CD14-positive monocyte (primary cell): Measurements from ENCODE around the gene TTYH1. TPM values are rescaled to one million over a fixed set of nuclear protein-coding genes. Genes with fewer than 3 reads are reported as not detected.

Experiments
- DNase-seq, 3 donors: peaks; one replicate each; pipeline ENCODE4 v3.0.0-alpha.2; 2011 to 2022
- H2AFZ ChIP-seq: 2 replicates; pipeline ENCODE4 v1.6.0; 2012; ENCODE audit warnings: mild to moderate bottlenecking, low read depth, low read length, inconsistent platforms; ENCODE audit not compliant: insufficient read depth, poor library complexity, severe bottlenecking
- H3K27ac ChIP-seq, 2 donors: 1 replicate in 1 of 2; 2 replicates in 1 of 2; pipeline ENCODE4 v1.5.1; 2012 to 2013; ENCODE audit warnings: low read length in 2 of 2, control low read depth in 1 of 2, inconsistent platforms in 1 of 2, low read depth in 1 of 2, mild to moderate bottlenecking in 1 of 2
- H3K27me3 ChIP-seq, 2 donors: one replicate each; pipeline versions ENCODE4 v1.6.0 to v1.6.1; 2011 to 2013; ENCODE audit warnings: low read length in 2 of 2; ENCODE audit not compliant: control insufficient read depth in 2 of 2, insufficient read depth in 2 of 2
- H3K36me3 ChIP-seq, 2 donors: replicated peaks in 1 of 2; 1 replicate in 1 of 2; 2 replicates in 1 of 2; pipeline versions ENCODE4 v1.5.1 to v1.6.1; 2012 to 2013; ENCODE audit warnings: low read length in 2 of 2, control low read depth in 1 of 2, inconsistent platforms in 1 of 2, mild to moderate bottlenecking in 1 of 2; ENCODE audit not compliant: insufficient read depth in 2 of 2, control insufficient read depth in 1 of 2
- H3K4me1 ChIP-seq, 2 donors: 1 replicate in 1 of 2; 2 replicates in 1 of 2; pipeline versions ENCODE4 v1.5.1 to v1.6.1; 2012 to 2013; ENCODE audit warnings: low read length in 2 of 2, control low read depth in 1 of 2, inconsistent platforms in 1 of 2, mild to moderate bottlenecking in 1 of 2, moderate library complexity in 1 of 2; ENCODE audit not compliant: insufficient read depth in 2 of 2, control insufficient read depth in 1 of 2
- H3K4me2 ChIP-seq: replicated peaks from 2 replicates; pipeline ENCODE3; 2012; ENCODE audit warnings: low read length, moderate library complexity, mild to moderate bottlenecking; ENCODE audit not compliant: poor library complexity, severe bottlenecking; ENCODE audit errors: extremely low read depth
- H3K4me3 ChIP-seq, 3 experiments: fragments of 200-600 bp in 1 of 3; sonication (generic) in 1 of 3; replicated peaks in 1 of 3; 1 replicate in 2 of 3; 2 replicates in 1 of 3; pipeline ENCODE4 v1.5.1; 2011 to 2013; ENCODE audit warnings: low read length in 3 of 3, mild to moderate bottlenecking in 3 of 3, control low read depth in 2 of 3, low read depth in 2 of 3, inconsistent platforms in 1 of 3, moderate library complexity in 1 of 3
- H3K79me2 ChIP-seq: 2 replicates; pipeline ENCODE4 v1.6.0; 2012; ENCODE audit warnings: mild to moderate bottlenecking, control low read depth, inconsistent platforms, low read length, moderate library complexity; ENCODE audit not compliant: insufficient read depth
- H3K9ac ChIP-seq: 2 replicates; pipeline ENCODE4 v1.6.0; 2017; ENCODE audit warnings: low read length, mild to moderate bottlenecking; ENCODE audit not compliant: insufficient read depth, poor library complexity, severe bottlenecking
- H3K9me3 ChIP-seq, 2 donors: replicated peaks in 1 of 2; 1 replicate in 1 of 2; 2 replicates in 1 of 2; pipeline versions ENCODE4 v1.5.1 to v1.6.1; 2012 to 2013; ENCODE audit warnings: low read length in 2 of 2, control low read depth in 1 of 2; ENCODE audit not compliant: control insufficient read depth in 1 of 2, insufficient read depth in 1 of 2
- H4K20me1 ChIP-seq: 2 replicates; pipeline ENCODE4 v1.6.0; 2012; ENCODE audit warnings: mild to moderate bottlenecking, low read length, control low read depth, moderate library complexity; ENCODE audit not compliant: insufficient read depth
- H3K27ac Mint-ChIP-seq, 7 donors: one replicate each; pipeline ENCODE4 v1.8.0; 2020; ENCODE audit warnings: mild to moderate bottlenecking in 7 of 7, mixed read lengths in 7 of 7, moderate library complexity in 6 of 7, inconsistent platforms in 2 of 7
- H3K27me3 Mint-ChIP-seq, 3 donors: one replicate each; pipeline ENCODE4 v1.8.0; 2021 to 2022; ENCODE audit warnings: low read depth in 3 of 3, mild to moderate bottlenecking in 3 of 3, mixed read lengths in 3 of 3, moderate library complexity in 3 of 3, inconsistent platforms in 1 of 3
- H3K36me3 Mint-ChIP-seq, 2 donors: one replicate each; pipeline ENCODE4 v1.8.0; 2020; ENCODE audit warnings: mixed read lengths in 2 of 2, inconsistent platforms in 1 of 2, mild to moderate bottlenecking in 1 of 2
- H3K4me1 Mint-ChIP-seq: one replicate; pipeline ENCODE4 v1.8.0; 2020; ENCODE audit warnings: mild to moderate bottlenecking, mixed read lengths
- H3K4me3 Mint-ChIP-seq, 2 donors: one replicate each; pipeline ENCODE4 v1.8.0; 2020; ENCODE audit warnings: mild to moderate bottlenecking in 2 of 2, mixed read lengths in 2 of 2, moderate library complexity in 1 of 2
- H3K9me3 Mint-ChIP-seq, 7 donors: one replicate each; pipeline ENCODE4 v1.8.0; 2020 to 2022; ENCODE audit warnings: mixed read lengths in 7 of 7, mild to moderate bottlenecking in 6 of 7, moderate library complexity in 6 of 7, inconsistent platforms in 2 of 7
- WGBS: methylation state at CpG from one replicate; pipeline ENCODE4 v1.1.5; 2013; ENCODE audit warnings: missing lambda C conversion rate; ENCODE audit not compliant: insufficient coverage; 5-methylcytosine and 5-hydroxymethylcytosine counted together
- intact Hi-C, 2 donors: fragments of 100-400 bp; cut with micrococcal nuclease; formaldehyde crosslinking; loops; one replicate each; pipeline versions ENCODE4 v1.15.0 to v1.15.1; 2023
- polyA plus RNA-seq, 3 donors: library from polyadenylated mRNA; depleted of rRNA in 1 of 3; unstranded in 2 of 3; stranded (reverse) in 1 of 3; fragments of 300-500 nt in 2 of 3; fragments of >200 nt in 1 of 3; fragmentation: Illumina TruSeq in 2 of 3; gene quantifications; 1 replicate in 2 of 3; 2 replicates in 1 of 3; pipeline ENCODE4 v1.2.3, GENCODE V29; 2012 to 2021
- TF ChIP-seq, protein P1 (sequence below): fragments of 200-600 bp; IDR thresholded peaks from one replicate; pipeline ENCODE4 v1.8.0; 2022; ENCODE audit warnings: antibody characterized with exemption, mild to moderate bottlenecking

The TTYH1 gene
- polyA plus RNA-seq, 3 donors: not detected

DNA sequence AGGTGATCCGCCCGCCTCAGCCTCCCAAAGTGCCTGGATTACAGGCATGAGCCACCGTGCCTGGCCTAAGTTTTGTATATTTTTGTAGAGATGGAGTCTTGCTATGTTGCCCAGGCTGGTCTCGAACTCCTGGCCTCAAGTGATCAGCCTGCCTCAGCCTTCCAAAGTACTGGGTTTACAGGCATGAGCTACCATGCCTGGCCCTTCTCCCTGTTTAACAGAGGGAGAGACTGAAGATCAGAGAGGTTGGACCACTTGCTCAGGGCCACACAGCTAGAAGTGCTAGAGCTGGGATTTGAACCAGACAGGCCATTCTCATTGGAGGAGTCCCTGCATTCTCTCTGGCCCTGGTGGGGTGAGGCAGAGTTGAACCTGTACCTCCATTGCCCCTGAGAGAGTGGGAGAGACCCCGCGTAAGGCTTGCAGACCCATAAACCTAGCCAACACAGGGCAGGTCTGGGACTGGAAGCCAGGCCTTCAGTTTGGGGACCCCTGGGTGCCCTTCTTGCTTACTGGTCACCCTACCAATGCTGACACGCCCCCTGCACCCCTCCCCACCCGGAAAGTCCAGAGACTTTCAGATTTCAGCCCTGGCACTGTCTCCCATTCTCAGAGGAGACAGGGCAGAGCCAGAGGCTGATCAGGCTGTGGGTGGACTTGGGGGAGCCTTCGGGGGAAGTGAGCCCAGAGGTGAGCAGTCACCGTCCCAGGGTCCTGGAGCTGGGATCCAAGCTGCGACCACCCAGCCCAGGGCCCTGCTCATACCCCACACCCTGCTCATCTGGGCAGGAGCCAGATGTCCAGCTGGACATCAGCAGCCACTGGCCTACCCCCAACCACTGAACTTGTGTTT is 13.3 kb downstream of the TTYH1 start:
- Mint-ChIP-seq H3K27ac (no peak overlapping the region), H3K36me3 (no peaks in the 10 kb centered on the region), H3K4me1 (peaks cover 3% of the 10 kb centered on the region), H3K27me3 (peaks cover 36 to 77% (median 61%) of the 10 kb centered on the region in 3 donors), H3K4me3 (peak overlapping the region in 1 of 2 donors; percentile 46), H3K9me3 (peaks cover 0 to 4% (median 1%) of the 10 kb centered on the region in 7 donors)
- Histone ChIP-seq H3K4me1 (peaks cover 3 to 10% of the 10 kb centered on the region in 2 donors), H3K27ac (no peak overlapping the region), H3K4me3 (no peak overlapping the region), H3K79me2 (no peaks in the 10 kb centered on the region), H3K9me3 (no peaks in the 10 kb centered on the region), H4K20me1 (peaks cover under 1% of the 10 kb centered on the region), H3K4me2 (no peak overlapping the region), H3K36me3 (no peaks in the 10 kb centered on the region), H3K9ac (no peak overlapping the region), H2AFZ (no peak overlapping the region), H3K27me3 (peaks cover 2 to 40% of the 10 kb centered on the region in 2 donors)
- intact Hi-C loops: no loop called here
- TF ChIP-seq, protein P1, sequence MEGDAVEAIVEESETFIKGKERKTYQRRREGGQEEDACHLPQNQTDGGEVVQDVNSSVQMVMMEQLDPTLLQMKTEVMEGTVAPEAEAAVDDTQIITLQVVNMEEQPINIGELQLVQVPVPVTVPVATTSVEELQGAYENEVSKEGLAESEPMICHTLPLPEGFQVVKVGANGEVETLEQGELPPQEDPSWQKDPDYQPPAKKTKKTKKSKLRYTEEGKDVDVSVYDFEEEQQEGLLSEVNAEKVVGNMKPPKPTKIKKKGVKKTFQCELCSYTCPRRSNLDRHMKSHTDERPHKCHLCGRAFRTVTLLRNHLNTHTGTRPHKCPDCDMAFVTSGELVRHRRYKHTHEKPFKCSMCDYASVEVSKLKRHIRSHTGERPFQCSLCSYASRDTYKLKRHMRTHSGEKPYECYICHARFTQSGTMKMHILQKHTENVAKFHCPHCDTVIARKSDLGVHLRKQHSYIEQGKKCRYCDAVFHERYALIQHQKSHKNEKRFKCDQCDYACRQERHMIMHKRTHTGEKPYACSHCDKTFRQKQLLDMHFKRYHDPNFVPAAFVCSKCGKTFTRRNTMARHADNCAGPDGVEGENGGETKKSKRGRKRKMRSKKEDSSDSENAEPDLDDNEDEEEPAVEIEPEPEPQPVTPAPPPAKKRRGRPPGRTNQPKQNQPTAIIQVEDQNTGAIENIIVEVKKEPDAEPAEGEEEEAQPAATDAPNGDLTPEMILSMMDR: no peak
- 97% methylated on average over 6 of the region's 11 CpGs for WGBS
- no peak for DNase-seq

- no peaks in the 10 kb centered on the region for H3K36me3 ChIP-seq
- WGBS: 83% methylated on average over 3 of the region's 8 CpGs
- H3K4me3 Mint-ChIP-seq: peak overlapping the region in 1 of 2 donors; percentile 46
These were observed 13.9 kb downstream of the TTYH1 start for GRCh38 chr19:54429176-54429495.

More at GRCh38 chr19:54429176-54429495, 13.9 kb downstream of the TTYH1 start:
- Mint-ChIP-seq H3K27ac (peak overlapping the region in 1 of 7 donors; percentile 49), H3K36me3 (no peaks in the 10 kb centered on the region), H3K9me3 (peaks cover 0 to 4% (median 0%) of the 10 kb centered on the region in 7 donors), H3K27me3 (peaks cover 42 to 73% (median 65%) of the 10 kb centered on the region in 3 donors), H3K4me1 (peaks cover 3% of the 10 kb centered on the region)
- intact Hi-C loops: no loop called here
- DNase-seq: no peak
- peaks cover 2 to 45% of the 10 kb centered on the region in 2 donors for H3K27me3 ChIP-seq
- H3K4me2 ChIP-seq: no peak overlapping the region
- H3K79me2 ChIP-seq: no peaks in the 10 kb centered on the region
- H4K20me1 ChIP-seq: peaks cover 6% of the 10 kb centered on the region
- peaks cover 3 to 10% of the 10 kb centered on the region in 2 donors for H3K4me1 ChIP-seq
- H3K4me3 ChIP-seq: no peak overlapping the region
- no peak overlapping the region for H3K27ac ChIP-seq
- TF ChIP-seq, protein P1: no peak
- no peak overlapping the region for H3K9ac ChIP-seq
- H2AFZ ChIP-seq: no peak overlapping the region
- H3K9me3 ChIP-seq: no peaks in the 10 kb centered on the region
